NCI-H146 (cell line): ENCODE measurements around the gene NPM3.

Experiments used
- DNase-seq: peaks from one replicate; lab custom pipeline; 2025; lab: John Stamatoyannopoulos, UW

The NPM3 gene

GRCh38 chr10:101758858-101759257, 24.4 kb downstream of the NPM3 start:
- no peak for DNase-seq

DNA sequence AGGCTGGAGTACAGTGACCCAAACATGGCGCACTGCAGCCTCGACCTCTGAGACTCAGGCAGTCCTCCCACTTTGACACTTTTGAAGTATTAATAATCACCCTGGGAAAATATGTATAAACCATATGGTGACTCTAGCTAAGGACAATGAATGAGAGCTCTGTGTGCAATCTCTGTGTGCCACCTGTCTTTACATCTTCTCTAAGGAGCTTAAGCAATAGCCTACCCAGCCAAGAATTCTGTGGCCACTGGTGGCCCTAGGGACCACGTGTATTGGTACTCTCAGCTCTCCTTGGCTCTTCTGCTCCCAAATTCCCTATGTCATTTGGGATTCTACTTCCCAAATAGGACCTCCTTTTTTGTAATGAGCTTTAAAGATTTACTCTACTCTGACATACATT, 31.0 kb downstream of the NPM3 start:
- DNase-seq, result no peak

DNA sequence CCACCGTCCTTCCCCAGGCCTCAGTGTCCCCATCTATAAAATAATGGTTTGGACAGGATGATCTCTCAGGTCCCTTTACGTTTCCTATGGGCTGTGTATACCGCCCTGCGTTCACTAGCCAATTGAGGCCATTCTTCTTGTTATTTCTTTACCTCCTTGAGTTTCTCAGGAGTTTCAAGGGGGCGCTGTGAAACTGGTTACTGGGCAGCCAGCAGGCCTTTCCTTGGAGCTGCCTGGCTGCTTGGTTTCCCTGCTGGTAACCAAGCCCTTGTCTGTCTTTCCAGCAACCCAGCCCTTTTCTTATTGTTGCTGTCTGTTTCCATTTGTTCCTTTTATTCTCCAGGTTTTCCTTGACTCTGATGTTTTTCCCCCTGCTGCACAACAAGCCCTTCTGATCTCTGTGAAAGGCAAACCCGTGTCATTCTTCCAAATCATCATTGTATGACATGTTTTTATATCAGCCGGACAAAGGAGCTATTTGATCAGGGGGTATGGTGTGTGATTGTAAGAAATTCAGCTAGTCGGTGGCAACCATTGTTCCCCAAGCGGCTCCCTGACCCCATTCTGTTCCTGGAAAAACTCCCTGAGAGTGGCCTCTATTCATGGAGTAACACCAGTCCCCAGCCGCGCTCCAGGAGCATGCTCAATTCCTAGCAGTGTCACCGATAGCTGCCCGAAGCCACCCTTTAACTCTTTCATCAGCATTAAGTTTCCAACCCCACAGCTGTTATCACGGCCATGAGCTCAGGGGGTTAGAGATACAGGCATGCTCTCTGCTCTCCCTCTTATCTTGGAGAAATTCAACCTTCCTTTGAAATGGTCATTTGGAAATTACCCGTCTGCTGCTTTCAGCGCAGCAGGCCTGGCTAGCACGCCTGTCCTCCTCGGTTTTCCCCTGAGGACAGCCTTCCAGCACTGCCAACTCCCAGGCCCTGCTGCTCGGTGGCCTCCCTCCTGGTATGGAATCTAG, 33.9 kb downstream of the NPM3 start:
- no peak for DNase-seq

- no peak for DNase-seq
Measured at GRCh38 chr10:101748496-101748895, 34.8 kb downstream of the NPM3 start.

GRCh38 chr10:101745074-101745696, 38.1 kb downstream of the NPM3 start:
- DNase-seq, result no peak

DNA sequence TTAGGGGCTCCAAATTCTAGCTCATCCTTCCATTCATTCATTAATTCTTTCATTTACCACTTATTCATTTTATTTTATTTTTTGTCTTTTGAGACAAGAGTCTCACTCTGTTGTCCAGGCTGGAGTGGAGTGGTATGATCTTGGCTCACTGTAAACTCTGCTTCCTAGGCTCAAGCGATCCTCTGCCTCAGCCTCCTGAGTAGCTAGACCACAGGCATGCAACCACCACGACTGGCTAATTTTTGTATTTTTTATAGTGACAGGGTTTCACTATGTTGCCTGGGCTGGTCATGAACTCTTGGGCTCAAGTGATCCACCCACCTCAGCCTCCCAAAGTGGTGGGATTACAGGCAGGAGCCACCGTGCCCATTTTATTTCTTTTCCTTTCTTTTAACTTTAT, 39.0 kb downstream of the NPM3 start:
- no peak for DNase-seq

GRCh38 chr10:101741938-101742337, 41.3 kb downstream of the NPM3 start:
- no peak for DNase-seq

DNA sequence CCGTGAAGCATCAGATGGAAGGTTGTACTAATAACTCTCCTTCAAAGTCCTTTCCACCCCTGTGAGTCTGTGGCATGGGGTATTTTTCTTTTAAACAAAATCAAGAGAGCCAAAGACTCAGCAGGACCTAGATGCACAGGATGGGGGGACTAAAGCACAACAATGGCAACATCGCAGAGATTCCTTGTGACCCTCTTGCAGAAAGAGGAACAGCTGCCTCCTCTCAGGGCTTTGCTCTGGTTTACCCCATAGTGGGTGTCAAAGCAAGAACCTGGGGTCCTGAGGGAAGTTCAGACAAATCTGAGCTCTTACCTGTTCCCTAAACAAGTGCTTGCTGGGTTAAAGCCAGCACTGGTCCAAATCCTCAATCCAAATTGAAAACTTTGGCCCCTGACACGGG, 46.6 kb downstream of the NPM3 start:
- no peak for DNase-seq

DNA sequence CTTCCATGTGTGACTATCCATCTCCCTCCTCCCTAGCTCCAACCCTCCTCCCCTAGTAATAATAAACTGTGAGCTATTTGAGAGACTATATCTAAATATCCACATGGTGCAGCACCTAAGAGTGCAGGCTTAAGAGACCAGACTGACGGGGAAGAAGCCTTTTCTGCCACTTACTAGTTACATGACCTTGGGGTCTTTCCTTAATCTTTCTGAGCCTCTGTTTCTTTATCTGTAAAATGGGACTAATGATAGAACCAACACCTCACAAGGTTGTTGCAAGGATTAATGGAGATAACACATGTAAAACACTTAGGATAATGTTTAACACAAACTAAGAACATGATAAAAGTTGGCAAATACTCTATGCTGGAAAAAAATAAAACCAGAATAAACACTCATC, 51.1 kb downstream of the NPM3 start:
- no peak for DNase-seq
